ENCODE measurements around the gene C20orf204.

C20orf204 gene

GRCh38 chr20:64041040-64041780 is 5.2 kb downstream of the C20orf204 start:
- no peak overlapping the region for H3K4me3 ChIP-seq (ENCODE audit: low read depth, low read length)
- no peak for DNase-seq (ENCODE audit: low read depth, low spot score)
- in situ Hi-C loops (cut with HindIII; ENCODE audit: low sequenced_read_pairs) = no loop called here
- TF ChIP-seq CTCF (IDR thresholded peaks at IDR 0.05; ENCODE audit: low read depth, low read length) = no peak

GRCh38 chr20:64041781-64042053 is 5.7 kb downstream of the C20orf204 start:
- in situ Hi-C loops (cut with HindIII; ENCODE audit: low sequenced_read_pairs) = no loop called here
- TF ChIP-seq CTCF (IDR thresholded peaks at IDR 0.05; ENCODE audit: low read depth, low read length) = no peak
- no peak overlapping the region for H3K4me3 ChIP-seq (ENCODE audit: low read depth, low read length)
- DNase-seq (ENCODE audit: low read depth, low spot score) = no peak

- DNase-seq (ENCODE audit: low read depth, low spot score) = no peak
- in situ Hi-C loops (cut with HindIII; ENCODE audit: low sequenced_read_pairs) = no loop called here
- no peak for TF ChIP-seq CTCF (IDR thresholded peaks at IDR 0.05; ENCODE audit: low read depth, low read length)
- no peak overlapping the region for H3K4me3 ChIP-seq (ENCODE audit: low read depth, low read length)
Measured at GRCh38 chr20:64042054-64042781, 6.2 kb downstream of the C20orf204 start.

- in situ Hi-C loops (cut with HindIII; ENCODE audit: low sequenced_read_pairs) = no loop called here
- H3K4me3 ChIP-seq (ENCODE audit: low read depth, low read length) = no peak overlapping the region
- TF ChIP-seq CTCF (IDR thresholded peaks at IDR 0.05; ENCODE audit: low read depth, low read length) = no peak
- no peak for DNase-seq (ENCODE audit: low read depth, low spot score)
Measured at GRCh38 chr20:64043768-64044167, 7.8 kb downstream of the C20orf204 start.

GRCh38 chr20:64044484-64045247 is 8.7 kb downstream of the C20orf204 start:
- TF ChIP-seq CTCF (IDR thresholded peaks at IDR 0.05; ENCODE audit: low read depth, low read length) = no peak
- H3K4me3 ChIP-seq (ENCODE audit: low read depth, low read length) = no peak overlapping the region
- DNase-seq (ENCODE audit: low read depth, low spot score) = peak; percentile 38
- in situ Hi-C loops (cut with HindIII; ENCODE audit: low sequenced_read_pairs) = no loop called here

- no peak for TF ChIP-seq CTCF (IDR thresholded peaks at IDR 0.05; ENCODE audit: low read depth, low read length)
- no peak for DNase-seq (ENCODE audit: low read depth, low spot score)
- no peak overlapping the region for H3K4me3 ChIP-seq (ENCODE audit: low read depth, low read length)
- in situ Hi-C loops (cut with HindIII; ENCODE audit: low sequenced_read_pairs) = no loop called here
Measured at GRCh38 chr20:64045346-64046011, 9.5 kb downstream of the C20orf204 start.
